ENCODE measurements around the gene PACSIN2. TPM values are rescaled to one million over a fixed set of nuclear protein-coding genes. Genes with fewer than 3 reads are reported as not detected.

PACSIN2 gene
- total RNA-seq, 6 experiments from 2014 or later, result 21.4 to 67.0 (median 47.1) TPM

GRCh38 chr22:43039800-43040199, 24.9 kb upstream of the PACSIN2 start:
- Histone ChIP-seq H3K4me1 (no peaks in the 10 kb centered on the region), H3K27ac (no peak overlapping the region), H3K4me3 (no peak overlapping the region), H3K9me3 (no peaks in the 10 kb centered on the region), H3K27me3 (no peaks in the 10 kb centered on the region), H3K36me3 (no peaks in the 10 kb centered on the region)
- ATAC-seq (no peak), DNase-seq (no peak)
- intact Hi-C loops (cut with DNase I), result loop anchor here in 1 of 2 donors (10.0 kb wide), 1 partner anchor 175 kb away; no protein-coding TSS in a partner anchor
- 88% methylated on average over 5 of the region's 13 CpGs for WGBS (ENCODE audit: insufficient coverage, low coverage, low lambda C conversion rate, missing lambda C conversion rate)
- TF ChIP-seq POLR2A (IDR thresholded peaks at IDR 0.05) (no peak), CTCF (IDR thresholded peaks at IDR 0.05) (no peak)

- no peaks in the 10 kb centered on the region for H3K4me1 ChIP-seq
- no peaks in the 10 kb centered on the region for H3K27me3 ChIP-seq
- no peaks in the 10 kb centered on the region for H3K9me3 ChIP-seq
- WGBS (ENCODE audit: insufficient coverage, low coverage, low lambda C conversion rate, missing lambda C conversion rate), result 93% methylated on average over 13 of the region's 15 CpGs
- ATAC-seq (no peak), DNase-seq (no peak)
- intact Hi-C loops (cut with DNase I), result loop anchor here in 1 of 2 donors (10.0 kb wide), 1 partner anchor 174 kb away; no protein-coding TSS in a partner anchor
- H3K36me3 ChIP-seq, result no peaks in the 10 kb centered on the region
- H3K4me3 ChIP-seq, result no peak overlapping the region
- TF ChIP-seq POLR2A (IDR thresholded peaks at IDR 0.05) (no peak), CTCF (IDR thresholded peaks at IDR 0.05) (no peak)
- H3K27ac ChIP-seq, result no peak overlapping the region
Observed at GRCh38 chr22:43038325-43038724, 23.4 kb upstream of the PACSIN2 start.

GRCh38 chr22:43036282-43036829, 21.4 kb upstream of the PACSIN2 start:
- Histone ChIP-seq H3K4me1 (no peaks in the 10 kb centered on the region), H3K36me3 (no peaks in the 10 kb centered on the region), H3K4me3 (no peak overlapping the region), H3K9me3 (no peaks in the 10 kb centered on the region), H3K27ac (no peak overlapping the region), H3K27me3 (no peaks in the 10 kb centered on the region)
- intact Hi-C loops (cut with DNase I), result loop anchor here in 1 of 2 donors (10.0 kb wide), 1 partner anchor 172 kb away; no protein-coding TSS in a partner anchor
- DNase-seq (no peak), ATAC-seq (peak; percentile 18 to 46 (median 27))
- TF ChIP-seq CTCF (IDR thresholded peaks at IDR 0.05) (no peak), POLR2A (IDR thresholded peaks at IDR 0.05) (no peak)
- WGBS (ENCODE audit: insufficient coverage, low coverage, low lambda C conversion rate, missing lambda C conversion rate), result 28% methylated on average over 4 of the region's 19 CpGs

GRCh38 chr22:43035250-43035649, 20.3 kb upstream of the PACSIN2 start:
- no peak for TF ChIP-seq POLR2A (IDR thresholded peaks at IDR 0.05)
- TF ChIP-seq CTCF (IDR thresholded peaks at IDR 0.05), result no peak
- ATAC-seq (no peak), DNase-seq (no peak)
- no peaks in the 10 kb centered on the region for H3K36me3 ChIP-seq
- no peaks in the 10 kb centered on the region for H3K27me3 ChIP-seq
- no peak overlapping the region for H3K27ac ChIP-seq
- no CpG with 5 or more reads among the region's 9 CpGs for WGBS (ENCODE audit: insufficient coverage, low coverage, low lambda C conversion rate, missing lambda C conversion rate)
- H3K9me3 ChIP-seq, result no peaks in the 10 kb centered on the region
- H3K4me1 ChIP-seq, result no peaks in the 10 kb centered on the region
- intact Hi-C loops (cut with DNase I), result loop anchor here in 1 of 2 donors (10.0 kb wide), 1 partner anchor 170 kb away; no protein-coding TSS in a partner anchor
- H3K4me3 ChIP-seq, result no peak overlapping the region
